ENCODE data around the gene AIFM2.

GRCh38 chr10:70162151-70162891 is 29.7 kb upstream of the AIFM2 start:
- no peak for TF ChIP-seq CTCF (IDR thresholded peaks at IDR 0.05)
- TF ChIP-seq POLR2A (IDR thresholded peaks at IDR 0.05) = no peak

Data from testis (tissue), 2 donors.